ENCODE measurements around the gene CNKSR3. TPM values are rescaled to one million over a fixed set of nuclear protein-coding genes. Genes with fewer than 3 reads are reported as not detected.

Gene CNKSR3
- total and polyA plus RNA-seq, 12 donors: 4.2 to 42.2 (median 24.1) TPM

GRCh38 chr6:154427446-154427845 is 83.0 kb downstream of the CNKSR3 start:
- no peak for TF ChIP-seq CTCF (IDR thresholded peaks at IDR 0.05)
- intact Hi-C loops (cut with DNase I): no loop called here
- Histone ChIP-seq H3K27me3 (no peaks in the 10 kb centered on the region), H3K4me1 (peaks cover 0 to 33% (median 14%) of the 10 kb centered on the region in 9 donors), H3K27ac (no peak overlapping the region), H3K9me3 (peaks cover 0 to 5% (median 0%) of the 10 kb centered on the region in 11 donors), H3K36me3 (peaks cover 0 to 72% (median 0%) of the 10 kb centered on the region in 9 donors), H3K4me3 (no peak overlapping the region)
- DNase-seq (no peak), ATAC-seq (peak in 1 of 8 donors; percentile 75)

- WGBS, 2 donors: 70 to 81% methylated on average over 1 of the region's 1 CpG
- H3K36me3 ChIP-seq: peaks cover 0 to 77% (median under 1%) of the 10 kb centered on the region in 9 donors
- no peak overlapping the region for H3K27ac ChIP-seq
- no peak for TF ChIP-seq CTCF (IDR thresholded peaks at IDR 0.05)
- H3K27me3 ChIP-seq: no peaks in the 10 kb centered on the region
- H3K9me3 ChIP-seq: peaks cover 0 to 4% (median 0%) of the 10 kb centered on the region in 11 donors
- intact Hi-C loops (cut with DNase I): no loop called here
- DNase-seq: no peak
- H3K4me3 ChIP-seq: no peak overlapping the region
- H3K4me1 ChIP-seq: peaks cover 0 to 29% (median 13%) of the 10 kb centered on the region in 9 donors
- ATAC-seq: peak in 1 of 8 donors; percentile 30
Measured at GRCh38 chr6:154426997-154427396, 83.5 kb downstream of the CNKSR3 start.

GRCh38 chr6:154425034-154425433 is 85.5 kb downstream of the CNKSR3 start:
- Histone ChIP-seq H3K9me3 (no peaks in the 10 kb centered on the region), H3K4me3 (no peak overlapping the region), H3K36me3 (peaks cover 0 to 90% (median 12%) of the 10 kb centered on the region in 9 donors), H3K4me1 (peaks cover 0 to 17% (median 8%) of the 10 kb centered on the region in 9 donors), H3K27me3 (no peaks in the 10 kb centered on the region), H3K27ac (no peak overlapping the region)
- no peak for DNase-seq
- no peak for TF ChIP-seq CTCF (IDR thresholded peaks at IDR 0.05)
- intact Hi-C loops (cut with DNase I): no loop called here
- no peak for ATAC-seq
- WGBS, 2 donors: 94 to 96% methylated on average over 4 of the region's 4 CpGs

GRCh38 chr6:154414021-154414813 is 96.3 kb downstream of the CNKSR3 start:
- Histone ChIP-seq H3K36me3 (peaks cover 0 to 53% (median 0%) of the 10 kb centered on the region in 9 donors), H3K9me3 (no peaks in the 10 kb centered on the region), H3K27ac (no peak overlapping the region), H3K4me1 (peaks cover 7 to 37% (median 24%) of the 10 kb centered on the region in 9 donors), H3K4me3 (no peak overlapping the region), H3K27me3 (no peaks in the 10 kb centered on the region)
- no peak for DNase-seq
- no peak for TF ChIP-seq CTCF (IDR thresholded peaks at IDR 0.05)
- ATAC-seq: no peak
- WGBS, 2 donors: 85 to 93% methylated on average over 8 of the region's 8 CpGs
- intact Hi-C loops (cut with DNase I): loop anchor here in 4 of 10 donors (5.0 to 10.0 kb wide), 3 partner anchors 93 to 201 kb away; partner anchors contain the start of gene CNKSR3 (in 1 of the 4)

All from heart right ventricle (tissue), 16 donors.